ENCODE measurements around the gene AACS. TPM values are rescaled to one million over a fixed set of nuclear protein-coding genes. Genes with fewer than 3 reads are reported as not detected.

AACS gene
- total RNA-seq, 2 experiments from 2014 or later, result 10.8 to 11.7 TPM

DNA sequence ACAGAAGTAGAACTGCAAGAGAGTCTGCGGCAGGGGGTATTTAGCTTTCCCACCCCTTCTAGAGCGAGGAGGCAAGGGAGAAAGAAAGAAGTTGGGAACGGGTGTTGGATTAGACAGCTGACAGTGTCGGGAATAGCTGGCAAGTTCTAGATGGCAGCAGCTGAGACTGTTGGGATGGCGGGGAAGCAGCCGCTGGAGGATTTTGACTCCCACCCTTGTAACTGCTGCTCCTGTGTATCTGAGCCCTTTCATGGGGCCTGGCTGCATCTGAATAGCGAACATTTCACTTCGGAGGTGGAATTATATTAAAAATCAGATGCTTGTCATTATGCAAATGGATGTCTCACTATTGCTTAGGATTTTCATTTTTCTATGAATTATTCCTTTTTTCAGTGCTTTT, 104.6 kb downstream of the AACS start:
- Histone ChIP-seq H3K4me1 (ENCODE audit: insufficient read depth, low read length) (no peaks in the 10 kb centered on the region), H3K9me3 (ENCODE audit: control insufficient read depth in 1 of 2, insufficient read depth in 1 of 2, low read length in 2 of 2) (no peaks in the 10 kb centered on the region), H3K27me3 (ENCODE audit: control insufficient read depth in 1 of 2, insufficient read depth in 2 of 2, low read length in 2 of 2) (peaks cover 0 to 2% of the 10 kb centered on the region in 2 experiments), H3K36me3 (ENCODE audit: insufficient read depth, low read length) (no peaks in the 10 kb centered on the region), H3K27ac (ENCODE audit: low read depth in 1 of 2, low read length in 2 of 2) (no peak overlapping the region), H3K4me3 (ENCODE audit: low read length) (no peak overlapping the region)
- no peak for DNase-seq
- Mint-ChIP-seq H3K4me3 (no peak overlapping the region), H3K27ac (no peak overlapping the region), H3K36me3 (ENCODE audit: low read depth) (no peaks in the 10 kb centered on the region), H3K27me3 (peaks cover 18% of the 10 kb centered on the region), H3K4me1 (ENCODE audit: low read depth) (no peaks in the 10 kb centered on the region), H3K9me3 (peaks cover under 1% of the 10 kb centered on the region)
- POLR2A ChIA-PET, result no interaction called here
- CTCF ChIA-PET, result no interaction called here
- no peak for ATAC-seq (ENCODE audit: poor library complexity)
- intact Hi-C loops (cut with DNase I, micrococcal nuclease), result no loop called here
- TF ChIP-seq, protein P1, sequence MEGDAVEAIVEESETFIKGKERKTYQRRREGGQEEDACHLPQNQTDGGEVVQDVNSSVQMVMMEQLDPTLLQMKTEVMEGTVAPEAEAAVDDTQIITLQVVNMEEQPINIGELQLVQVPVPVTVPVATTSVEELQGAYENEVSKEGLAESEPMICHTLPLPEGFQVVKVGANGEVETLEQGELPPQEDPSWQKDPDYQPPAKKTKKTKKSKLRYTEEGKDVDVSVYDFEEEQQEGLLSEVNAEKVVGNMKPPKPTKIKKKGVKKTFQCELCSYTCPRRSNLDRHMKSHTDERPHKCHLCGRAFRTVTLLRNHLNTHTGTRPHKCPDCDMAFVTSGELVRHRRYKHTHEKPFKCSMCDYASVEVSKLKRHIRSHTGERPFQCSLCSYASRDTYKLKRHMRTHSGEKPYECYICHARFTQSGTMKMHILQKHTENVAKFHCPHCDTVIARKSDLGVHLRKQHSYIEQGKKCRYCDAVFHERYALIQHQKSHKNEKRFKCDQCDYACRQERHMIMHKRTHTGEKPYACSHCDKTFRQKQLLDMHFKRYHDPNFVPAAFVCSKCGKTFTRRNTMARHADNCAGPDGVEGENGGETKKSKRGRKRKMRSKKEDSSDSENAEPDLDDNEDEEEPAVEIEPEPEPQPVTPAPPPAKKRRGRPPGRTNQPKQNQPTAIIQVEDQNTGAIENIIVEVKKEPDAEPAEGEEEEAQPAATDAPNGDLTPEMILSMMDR (IDR thresholded peaks at IDR 0.05), result no peak

DNA sequence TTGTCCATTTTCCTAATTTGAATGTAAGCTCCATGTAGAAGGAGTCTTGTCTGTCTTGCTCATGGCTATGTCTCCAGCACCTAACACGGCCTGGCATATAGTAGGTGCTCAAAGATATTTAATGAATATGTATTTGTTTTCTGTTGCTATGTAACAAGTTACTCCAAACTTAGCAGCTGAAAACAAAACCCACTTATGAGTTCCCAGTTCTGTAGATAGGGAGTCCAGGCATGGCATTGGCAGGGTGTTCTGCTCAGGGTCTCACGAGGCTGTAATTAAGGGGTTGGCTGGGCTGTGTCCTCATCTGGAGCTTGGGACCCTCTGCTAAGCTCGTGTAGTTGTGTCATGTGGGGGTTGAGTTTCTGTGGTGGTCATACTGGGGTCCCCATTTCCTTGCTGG, 106.0 kb downstream of the AACS start:
- intact Hi-C loops (cut with DNase I, micrococcal nuclease), result no loop called here
- DNase-seq (no peak), ATAC-seq (ENCODE audit: poor library complexity) (no peak)
- Mint-ChIP-seq H3K9me3 (peaks cover 4% of the 10 kb centered on the region), H3K36me3 (ENCODE audit: low read depth) (no peaks in the 10 kb centered on the region), H3K4me1 (ENCODE audit: low read depth) (no peaks in the 10 kb centered on the region), H3K27me3 (peaks cover 25% of the 10 kb centered on the region), H3K4me3 (no peak overlapping the region), H3K27ac (no peak overlapping the region)
- H3K36me3 ChIP-seq (ENCODE audit: insufficient read depth, low read length), result no peaks in the 10 kb centered on the region
- ChIA-PET POLR2A (no interaction called here), CTCF (interaction anchor here (1.0 kb wide), 1 partner anchor 12 kb away, joined by 3 read pairs; no protein-coding TSS in a partner anchor)
- H3K9me3 ChIP-seq (ENCODE audit: control insufficient read depth in 1 of 2, insufficient read depth in 1 of 2, low read length in 2 of 2), result peaks cover 0 to 4% of the 10 kb centered on the region in 2 experiments
- H3K4me1 ChIP-seq (ENCODE audit: insufficient read depth, low read length), result no peaks in the 10 kb centered on the region
- H3K4me3 ChIP-seq (ENCODE audit: low read length), result no peak overlapping the region
- TF ChIP-seq, protein P1 (IDR thresholded peaks at IDR 0.05), result no peak
- H3K27me3 ChIP-seq (ENCODE audit: control insufficient read depth in 1 of 2, insufficient read depth in 2 of 2, low read length in 2 of 2), result peaks cover 0 to 10% of the 10 kb centered on the region in 2 experiments
- no peak overlapping the region for H3K27ac ChIP-seq (ENCODE audit: low read depth in 1 of 2, low read length in 2 of 2)

DNA sequence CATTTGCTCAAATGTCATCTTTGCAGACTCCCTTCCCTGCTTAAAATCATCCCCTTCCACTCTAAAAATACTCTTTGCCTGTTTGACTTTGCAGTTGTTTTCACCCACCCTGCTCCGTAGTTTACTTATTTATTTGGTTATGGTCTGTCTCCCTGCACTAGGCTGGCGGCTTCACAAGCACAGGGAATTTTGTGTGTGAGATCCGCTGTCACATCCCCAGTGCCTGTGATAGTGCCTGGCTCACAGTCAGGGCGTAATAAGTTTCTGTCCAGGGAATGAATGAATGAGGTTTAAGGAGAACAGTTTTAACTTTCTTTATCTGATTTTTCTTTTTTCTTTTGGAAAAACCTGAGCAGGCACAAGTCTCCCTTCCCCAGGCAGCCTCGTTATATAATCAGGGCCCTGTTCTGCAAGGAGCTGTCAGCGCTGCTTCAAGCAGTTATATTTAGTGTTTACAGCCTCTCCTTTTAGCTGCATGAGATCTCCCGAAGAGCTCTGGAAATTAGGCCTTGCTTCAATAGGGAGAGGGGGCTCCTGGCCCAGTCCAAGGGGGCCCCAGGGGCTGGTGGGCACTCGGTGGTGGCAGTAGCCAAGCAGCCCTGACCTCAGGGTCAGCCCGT, 107.1 kb downstream of the AACS start:
- Mint-ChIP-seq H3K27me3 (peaks cover 31% of the 10 kb centered on the region), H3K27ac (no peak overlapping the region), H3K4me3 (no peak overlapping the region), H3K4me1 (ENCODE audit: low read depth) (no peaks in the 10 kb centered on the region), H3K9me3 (peaks cover 4% of the 10 kb centered on the region), H3K36me3 (ENCODE audit: low read depth) (no peaks in the 10 kb centered on the region)
- no peaks in the 10 kb centered on the region for H3K36me3 ChIP-seq (ENCODE audit: insufficient read depth, low read length)
- DNase-seq (no peak), ATAC-seq (ENCODE audit: poor library complexity) (no peak)
- H3K4me3 ChIP-seq (ENCODE audit: low read length), result no peak overlapping the region
- H3K27me3 ChIP-seq (ENCODE audit: control insufficient read depth in 1 of 2, insufficient read depth in 2 of 2, low read length in 2 of 2), result peaks cover 3 to 13% of the 10 kb centered on the region in 2 experiments
- ChIA-PET CTCF (no interaction called here), POLR2A (no interaction called here)
- TF ChIP-seq, protein P1 (IDR thresholded peaks at IDR 0.05), result no peak
- intact Hi-C loops (cut with DNase I, micrococcal nuclease), result no loop called here
- H3K4me1 ChIP-seq (ENCODE audit: insufficient read depth, low read length), result no peaks in the 10 kb centered on the region
- no peak overlapping the region for H3K27ac ChIP-seq (ENCODE audit: low read depth in 1 of 2, low read length in 2 of 2)
- peaks cover 0 to 6% of the 10 kb centered on the region in 2 experiments for H3K9me3 ChIP-seq (ENCODE audit: control insufficient read depth in 1 of 2, insufficient read depth in 1 of 2, low read length in 2 of 2)
